ENCODE results near the gene APOH. TPM values are rescaled to one million over a fixed set of nuclear protein-coding genes. Genes with fewer than 3 reads are reported as not detected.

APOH gene
- total and polyA plus RNA-seq, 9 of the 15 experiments (the other 6 are each of a cell fraction or from before 2014, with no cell fraction given) = 1.1 TPM; not detected in 8

DNA sequence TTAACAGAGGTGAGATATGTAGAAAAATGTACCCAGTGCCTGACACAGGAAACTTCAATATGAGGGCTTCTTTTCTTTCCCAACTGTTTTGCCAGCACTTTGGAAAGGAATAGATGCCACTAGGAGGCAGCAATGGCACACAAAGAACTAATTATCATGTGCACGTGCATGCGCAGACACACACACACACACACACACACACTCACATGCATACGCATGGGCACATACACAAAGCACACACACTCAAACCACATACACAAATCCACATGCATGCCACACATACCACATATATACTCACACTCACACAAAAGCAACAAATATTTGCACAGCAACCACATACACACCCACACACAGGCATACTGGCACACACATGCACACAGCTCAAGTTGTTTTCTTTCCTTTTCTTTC, 28.5 kb downstream of the APOH start (continued):
- TF ChIP-seq, protein P1, sequence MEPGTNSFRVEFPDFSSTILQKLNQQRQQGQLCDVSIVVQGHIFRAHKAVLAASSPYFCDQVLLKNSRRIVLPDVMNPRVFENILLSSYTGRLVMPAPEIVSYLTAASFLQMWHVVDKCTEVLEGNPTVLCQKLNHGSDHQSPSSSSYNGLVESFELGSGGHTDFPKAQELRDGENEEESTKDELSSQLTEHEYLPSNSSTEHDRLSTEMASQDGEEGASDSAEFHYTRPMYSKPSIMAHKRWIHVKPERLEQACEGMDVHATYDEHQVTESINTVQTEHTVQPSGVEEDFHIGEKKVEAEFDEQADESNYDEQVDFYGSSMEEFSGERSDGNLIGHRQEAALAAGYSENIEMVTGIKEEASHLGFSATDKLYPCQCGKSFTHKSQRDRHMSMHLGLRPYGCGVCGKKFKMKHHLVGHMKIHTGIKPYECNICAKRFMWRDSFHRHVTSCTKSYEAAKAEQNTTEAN (CRISPR knock-in tag; IDR thresholded peaks at IDR 0.05) = no peak
- TF ChIP-seq KHSRP (IDR thresholded peaks at IDR 0.05) (no peak), CREM (IDR thresholded peaks at IDR 0.05; ENCODE audit: low read depth) (peak; percentile 69), RBM15 (IDR thresholded peaks at IDR 0.05; ENCODE audit: insufficient read depth, low read length) (no peak), NUFIP1 (IDR thresholded peaks at IDR 0.05; ENCODE audit: partially characterized antibody) (no peak), TAL1 (IDR thresholded peaks at IDR 0.05) (0 out of 2 replicates have a peak, but pooled peaks have one; percentile 9), EP400 (IDR thresholded peaks at IDR 0.05) (peak; percentile 29; the same call in 1 of the 2 replicates), SMARCA4 (IDR thresholded peaks at IDR 0.05) (0 out of 2 replicates have a peak, but pooled peaks have one; percentile 27), PURB (CRISPR knock-in tag; IDR thresholded peaks at IDR 0.05; ENCODE audit: low read depth) (no peak), MYBL2 (IDR thresholded peaks at IDR 0.05; ENCODE audit: low read depth) (peak; percentile 33; the same call in 1 of the 2 replicates), MYBL2 (CRISPR knock-in tag; IDR thresholded peaks at IDR 0.05; ENCODE audit: borderline replicate concordance) (no peak), NFIX (CRISPR knock-in tag; IDR thresholded peaks at IDR 0.05; ENCODE audit: low read depth) (no peak), ZFP30 (CRISPR knock-in tag; IDR thresholded peaks at IDR 0.05; ENCODE audit: borderline replicate concordance) (no peak), ASH1L (IDR thresholded peaks at IDR 0.05; ENCODE audit: borderline replicate concordance, low read depth, partially characterized antibody) (no peak), BACH1 (tag; IDR thresholded peaks at IDR 0.05) (no peak), POLR2B (IDR thresholded peaks at IDR 0.05; ENCODE audit: low read depth, partially characterized antibody) (no peak), CC2D1A (IDR thresholded peaks at IDR 0.05) (peak; percentile 54; the same call in 1 of the 2 replicates), TEAD4 (IDR thresholded peaks at IDR 0.05; ENCODE audit: low read length) (no peak), TEAD4 (CRISPR knock-in tag; IDR thresholded peaks at IDR 0.05; ENCODE audit: borderline replicate concordance) (no peak), CBX8 (IDR thresholded peaks at IDR 0.05; ENCODE audit: borderline replicate concordance, extremely low read depth, low read depth, low read length, poor library complexity, severe bottlenecking) (no peak), THRAP3 (IDR thresholded peaks at IDR 0.05; ENCODE audit: borderline replicate concordance) (0 out of 2 replicates have a peak, but pooled peaks have one; percentile 57), ARNT (IDR thresholded peaks at IDR 0.05) (peak; percentile 42 to 47; a peak in 1 of 4 replicates), ZC3H8 (IDR thresholded peaks at IDR 0.05) (no peak)
- TF ChIP-seq, protein P2, sequence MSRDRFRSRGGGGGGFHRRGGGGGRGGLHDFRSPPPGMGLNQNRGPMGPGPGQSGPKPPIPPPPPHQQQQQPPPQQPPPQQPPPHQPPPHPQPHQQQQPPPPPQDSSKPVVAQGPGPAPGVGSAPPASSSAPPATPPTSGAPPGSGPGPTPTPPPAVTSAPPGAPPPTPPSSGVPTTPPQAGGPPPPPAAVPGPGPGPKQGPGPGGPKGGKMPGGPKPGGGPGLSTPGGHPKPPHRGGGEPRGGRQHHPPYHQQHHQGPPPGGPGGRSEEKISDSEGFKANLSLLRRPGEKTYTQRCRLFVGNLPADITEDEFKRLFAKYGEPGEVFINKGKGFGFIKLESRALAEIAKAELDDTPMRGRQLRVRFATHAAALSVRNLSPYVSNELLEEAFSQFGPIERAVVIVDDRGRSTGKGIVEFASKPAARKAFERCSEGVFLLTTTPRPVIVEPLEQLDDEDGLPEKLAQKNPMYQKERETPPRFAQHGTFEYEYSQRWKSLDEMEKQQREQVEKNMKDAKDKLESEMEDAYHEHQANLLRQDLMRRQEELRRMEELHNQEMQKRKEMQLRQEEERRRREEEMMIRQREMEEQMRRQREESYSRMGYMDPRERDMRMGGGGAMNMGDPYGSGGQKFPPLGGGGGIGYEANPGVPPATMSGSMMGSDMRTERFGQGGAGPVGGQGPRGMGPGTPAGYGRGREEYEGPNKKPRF (IDR thresholded peaks at IDR 0.05; ENCODE audit: low read depth, low read length) = no peak
- TF ChIP-seq, protein P3, sequence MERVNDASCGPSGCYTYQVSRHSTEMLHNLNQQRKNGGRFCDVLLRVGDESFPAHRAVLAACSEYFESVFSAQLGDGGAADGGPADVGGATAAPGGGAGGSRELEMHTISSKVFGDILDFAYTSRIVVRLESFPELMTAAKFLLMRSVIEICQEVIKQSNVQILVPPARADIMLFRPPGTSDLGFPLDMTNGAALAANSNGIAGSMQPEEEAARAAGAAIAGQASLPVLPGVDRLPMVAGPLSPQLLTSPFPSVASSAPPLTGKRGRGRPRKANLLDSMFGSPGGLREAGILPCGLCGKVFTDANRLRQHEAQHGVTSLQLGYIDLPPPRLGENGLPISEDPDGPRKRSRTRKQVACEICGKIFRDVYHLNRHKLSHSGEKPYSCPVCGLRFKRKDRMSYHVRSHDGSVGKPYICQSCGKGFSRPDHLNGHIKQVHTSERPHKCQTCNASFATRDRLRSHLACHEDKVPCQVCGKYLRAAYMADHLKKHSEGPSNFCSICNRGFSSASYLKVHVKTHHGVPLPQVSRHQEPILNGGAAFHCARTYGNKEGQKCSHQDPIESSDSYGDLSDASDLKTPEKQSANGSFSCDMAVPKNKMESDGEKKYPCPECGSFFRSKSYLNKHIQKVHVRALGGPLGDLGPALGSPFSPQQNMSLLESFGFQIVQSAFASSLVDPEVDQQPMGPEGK (CRISPR knock-in tag; IDR thresholded peaks at IDR 0.05; ENCODE audit: borderline replicate concordance) = no peak

All from K562 (cell line).